Endothelial cell of umbilical vein (primary cell): ENCODE results near the gene PLAGL2.

Experiments
- EZH2 ChIP-seq: IDR thresholded peaks from 2 replicates; pipeline ENCODE4 v1.6.1; 2012; ENCODE audit warnings: borderline replicate concordance, low read depth, mild to moderate bottlenecking, moderate library complexity, low read length, inconsistent platforms; ENCODE audit not compliant: severe bottlenecking
- JUN ChIP-seq: IDR thresholded peaks from 2 replicates; pipeline ENCODE4 v1.6.1; 2011; ENCODE audit warnings: borderline replicate concordance, low read depth; ENCODE audit not compliant: insufficient read length, insufficient read depth
- POLR2A ChIP-seq: IDR thresholded peaks from 2 replicates; pipeline ENCODE4 v1.6.1; 2012; ENCODE audit warnings: low read depth, mild to moderate bottlenecking, control low read depth, low read length
- POLR2AphosphoS5 ChIP-seq: IDR thresholded peaks from 2 replicates; pipeline ENCODE4 v1.6.1; 2012; ENCODE audit warnings: low read depth, mild to moderate bottlenecking, control low read depth, low read length, moderate library complexity; ENCODE audit not compliant: insufficient read depth
- TF ChIP-seq, protein P1 (sequence below), 2 donors: IDR thresholded peaks; 1 replicate in 1 of 2; 2 replicates in 1 of 2; pipeline ENCODE4 v1.5.1; 2011; ENCODE audit warnings: low read length in 2 of 2, mild to moderate bottlenecking in 2 of 2, moderate library complexity in 2 of 2, control low read depth in 1 of 2, inconsistent platforms in 1 of 2, low read depth in 1 of 2; ENCODE audit not compliant: insufficient read depth in 1 of 2; ENCODE audit errors: extremely low read depth in 1 of 2
- TF ChIP-seq, protein P2 (sequence below): IDR thresholded peaks from 2 replicates; pipeline ENCODE4 v1.6.1; 2011; ENCODE audit not compliant: insufficient read depth, insufficient read length

DNA sequence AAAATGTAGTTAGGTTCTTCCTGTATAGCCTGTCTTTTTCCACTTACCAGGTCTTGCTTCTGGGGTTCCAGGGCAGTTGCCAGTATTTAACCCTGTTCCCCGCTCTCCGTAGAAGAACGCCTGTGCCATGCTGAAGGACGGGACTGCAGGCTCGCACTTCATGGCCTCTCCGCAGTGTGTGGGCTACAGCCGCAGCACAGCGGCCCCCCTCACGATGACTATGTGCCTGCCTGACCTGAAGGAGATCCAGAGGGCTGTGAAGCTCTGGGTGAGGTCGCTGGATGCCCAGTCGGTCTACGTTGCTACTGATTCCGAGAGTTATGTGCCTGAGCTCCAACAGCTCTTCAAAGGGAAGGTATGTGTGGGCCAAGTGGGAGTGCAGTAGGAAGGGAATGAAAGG lies 23.2 kb upstream of the PLAGL2 start:
- TF ChIP-seq, protein P1, sequence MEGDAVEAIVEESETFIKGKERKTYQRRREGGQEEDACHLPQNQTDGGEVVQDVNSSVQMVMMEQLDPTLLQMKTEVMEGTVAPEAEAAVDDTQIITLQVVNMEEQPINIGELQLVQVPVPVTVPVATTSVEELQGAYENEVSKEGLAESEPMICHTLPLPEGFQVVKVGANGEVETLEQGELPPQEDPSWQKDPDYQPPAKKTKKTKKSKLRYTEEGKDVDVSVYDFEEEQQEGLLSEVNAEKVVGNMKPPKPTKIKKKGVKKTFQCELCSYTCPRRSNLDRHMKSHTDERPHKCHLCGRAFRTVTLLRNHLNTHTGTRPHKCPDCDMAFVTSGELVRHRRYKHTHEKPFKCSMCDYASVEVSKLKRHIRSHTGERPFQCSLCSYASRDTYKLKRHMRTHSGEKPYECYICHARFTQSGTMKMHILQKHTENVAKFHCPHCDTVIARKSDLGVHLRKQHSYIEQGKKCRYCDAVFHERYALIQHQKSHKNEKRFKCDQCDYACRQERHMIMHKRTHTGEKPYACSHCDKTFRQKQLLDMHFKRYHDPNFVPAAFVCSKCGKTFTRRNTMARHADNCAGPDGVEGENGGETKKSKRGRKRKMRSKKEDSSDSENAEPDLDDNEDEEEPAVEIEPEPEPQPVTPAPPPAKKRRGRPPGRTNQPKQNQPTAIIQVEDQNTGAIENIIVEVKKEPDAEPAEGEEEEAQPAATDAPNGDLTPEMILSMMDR (IDR thresholded peaks at IDR 0.05; ENCODE audit: extremely low read depth in 1 of 2, insufficient read depth in 1 of 2, low read depth in 1 of 2, low read length in 2 of 2), result no peak
- TF ChIP-seq EZH2 (no peak), POLR2A (no peak), JUN (no peak), POLR2AphosphoS5 (no peak)
- TF ChIP-seq, protein P2, sequence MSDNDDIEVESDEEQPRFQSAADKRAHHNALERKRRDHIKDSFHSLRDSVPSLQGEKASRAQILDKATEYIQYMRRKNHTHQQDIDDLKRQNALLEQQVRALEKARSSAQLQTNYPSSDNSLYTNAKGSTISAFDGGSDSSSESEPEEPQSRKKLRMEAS, result no peak
